Vagina (tissue), 2 donors: ENCODE results near the gene CCDC9B. TPM values are rescaled to one million over a fixed set of nuclear protein-coding genes. Genes with fewer than 3 reads are reported as not detected.

Experiments
- DNase-seq, 2 donors: peaks; one replicate each; pipeline ENCODE4 v3.0.0-alpha.2; 2017; ENCODE audit errors: extremely low spot score in 2 of 2
- H3K27ac ChIP-seq: fragments of 200-600 bp; sonication (generic); one replicate; pipeline ENCODE4 v1.5.1; 2019
- H3K27me3 ChIP-seq: fragments of 200-600 bp; sonication (generic); one replicate; pipeline ENCODE4 v1.5.1; 2019
- H3K36me3 ChIP-seq, 2 donors: fragments of 200-600 bp; sonication (generic); one replicate each; pipeline ENCODE4 v1.5.1; 2017 to 2019
- H3K4me1 ChIP-seq: fragments of 200-600 bp; sonication (generic); one replicate; pipeline ENCODE4 v1.5.1; 2019
- H3K4me3 ChIP-seq, 2 donors: fragments of 200-600 bp; sonication (generic); 1 replicate in 1 of 2; 2 replicates in 1 of 2; pipeline ENCODE4 v1.5.1; 2016 to 2019
- H3K9me3 ChIP-seq: fragments of 200-600 bp; sonication (generic); one replicate; pipeline ENCODE4 v1.5.1; 2019
- POLR2A ChIP-seq, 2 donors: fragments of 450-650 bp; IDR thresholded peaks; one replicate each; pipeline ENCODE4 v1.6.1; 2017; ENCODE audit warnings: antibody characterized with exemption in 2 of 2, mild to moderate bottlenecking in 2 of 2, moderate library complexity in 2 of 2
- POLR2AphosphoS5 ChIP-seq, 2 donors: sonication (generic); formaldehyde crosslinking; IDR thresholded peaks; one replicate each; pipeline ENCODE4 v1.9.0; 2017; ENCODE audit warnings: antibody characterized with exemption in 2 of 2, mild to moderate bottlenecking in 2 of 2, low read depth in 1 of 2; ENCODE audit not compliant: insufficient read depth in 1 of 2
- intact Hi-C: fragments of 100-400 bp; cut with DNase I; formaldehyde crosslinking; loops from one replicate; pipeline ENCODE4 v1.15.1; 2023
- total RNA-seq: library from RNA; depleted of rRNA; stranded (reverse); fragments of >200 nt; gene quantifications from one replicate; pipeline ENCODE4 v1.2.3, GENCODE V29; 2016
- TF ChIP-seq, protein P1 (sequence below), 3 experiments: fragments of 450-650 bp in 2 of 3; fragments of 200-600 bp in 1 of 3; sonication (generic) in 1 of 3; IDR thresholded peaks; one replicate each; pipeline ENCODE4 v1.5.1; 2017 to 2019; ENCODE audit warnings: antibody characterized with exemption in 3 of 3, mild to moderate bottlenecking in 2 of 3, moderate library complexity in 2 of 3

Gene CCDC9B
- total RNA-seq, 1 donor from 2014 or later = 16.0 TPM

DNA sequence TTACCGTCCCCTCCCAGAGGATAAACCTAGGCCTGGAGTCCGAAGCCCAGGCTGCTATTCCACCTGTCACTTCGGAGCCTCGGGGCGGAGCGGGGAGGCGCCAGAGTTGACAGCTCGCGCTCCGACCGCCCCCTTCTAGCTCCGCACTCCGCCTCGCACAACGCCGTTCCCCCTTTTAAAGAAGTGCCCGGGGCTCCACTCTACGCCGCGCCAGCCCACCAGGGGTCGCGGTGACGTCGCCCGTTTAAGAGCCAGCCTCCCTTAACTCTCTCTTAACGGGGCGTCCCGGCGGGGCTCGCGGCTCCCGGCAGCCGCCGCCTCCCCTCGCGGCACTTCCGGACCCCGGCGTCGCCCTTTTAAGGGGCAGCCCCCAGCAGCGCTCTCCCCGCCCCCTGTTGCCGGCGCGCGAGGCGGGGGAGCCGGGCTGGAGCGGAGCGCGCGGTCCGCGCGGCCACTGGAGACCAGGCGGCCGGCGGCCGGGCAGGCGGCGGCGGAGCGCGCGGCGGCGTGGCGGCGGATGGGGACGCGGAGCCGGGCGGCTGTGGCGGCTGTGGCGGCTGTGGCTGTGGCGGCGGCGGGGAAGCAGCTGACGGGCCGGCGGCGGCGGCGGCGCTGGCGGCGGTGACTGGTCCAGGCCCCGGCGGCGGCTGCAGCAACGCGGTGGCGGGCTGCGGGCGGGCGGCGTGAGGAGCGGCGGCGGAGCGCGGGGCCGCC is 17.3 kb downstream of the CCDC9B start, which contains the start of gene INAFM2:
Gene INAFM2, plus strand, starts transcription at position 454 of the 714 bp plus-strand sequence. CDS start 364 bp downstream, outside the sequence.
- Histone ChIP-seq H3K27ac (peak within 1 kb of the TSS; percentile 75), H3K27me3 (no peaks in the 10 kb centered on the region), H3K36me3 (no peaks in the 10 kb centered on the region), H3K4me1 (peaks cover 31% of the 10 kb centered on the region), H3K9me3 (no peaks in the 10 kb centered on the region), H3K4me3 (peak within 1 kb of the TSS; percentile 73 to 85)
- DNase-seq = no peak
- no peak for TF ChIP-seq POLR2A (IDR thresholded peaks at IDR 0.05)
- peak in 1 of 2 donors; percentile 60 for TF ChIP-seq POLR2AphosphoS5 (IDR thresholded peaks at IDR 0.05; ENCODE audit: insufficient read depth in 1 of 2, low read depth in 1 of 2)
- TF ChIP-seq, protein P1, sequence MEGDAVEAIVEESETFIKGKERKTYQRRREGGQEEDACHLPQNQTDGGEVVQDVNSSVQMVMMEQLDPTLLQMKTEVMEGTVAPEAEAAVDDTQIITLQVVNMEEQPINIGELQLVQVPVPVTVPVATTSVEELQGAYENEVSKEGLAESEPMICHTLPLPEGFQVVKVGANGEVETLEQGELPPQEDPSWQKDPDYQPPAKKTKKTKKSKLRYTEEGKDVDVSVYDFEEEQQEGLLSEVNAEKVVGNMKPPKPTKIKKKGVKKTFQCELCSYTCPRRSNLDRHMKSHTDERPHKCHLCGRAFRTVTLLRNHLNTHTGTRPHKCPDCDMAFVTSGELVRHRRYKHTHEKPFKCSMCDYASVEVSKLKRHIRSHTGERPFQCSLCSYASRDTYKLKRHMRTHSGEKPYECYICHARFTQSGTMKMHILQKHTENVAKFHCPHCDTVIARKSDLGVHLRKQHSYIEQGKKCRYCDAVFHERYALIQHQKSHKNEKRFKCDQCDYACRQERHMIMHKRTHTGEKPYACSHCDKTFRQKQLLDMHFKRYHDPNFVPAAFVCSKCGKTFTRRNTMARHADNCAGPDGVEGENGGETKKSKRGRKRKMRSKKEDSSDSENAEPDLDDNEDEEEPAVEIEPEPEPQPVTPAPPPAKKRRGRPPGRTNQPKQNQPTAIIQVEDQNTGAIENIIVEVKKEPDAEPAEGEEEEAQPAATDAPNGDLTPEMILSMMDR (IDR thresholded peaks at IDR 0.05) = peak; percentile 32 to 46 (median 45)
- intact Hi-C loops = no loop called here

DNA sequence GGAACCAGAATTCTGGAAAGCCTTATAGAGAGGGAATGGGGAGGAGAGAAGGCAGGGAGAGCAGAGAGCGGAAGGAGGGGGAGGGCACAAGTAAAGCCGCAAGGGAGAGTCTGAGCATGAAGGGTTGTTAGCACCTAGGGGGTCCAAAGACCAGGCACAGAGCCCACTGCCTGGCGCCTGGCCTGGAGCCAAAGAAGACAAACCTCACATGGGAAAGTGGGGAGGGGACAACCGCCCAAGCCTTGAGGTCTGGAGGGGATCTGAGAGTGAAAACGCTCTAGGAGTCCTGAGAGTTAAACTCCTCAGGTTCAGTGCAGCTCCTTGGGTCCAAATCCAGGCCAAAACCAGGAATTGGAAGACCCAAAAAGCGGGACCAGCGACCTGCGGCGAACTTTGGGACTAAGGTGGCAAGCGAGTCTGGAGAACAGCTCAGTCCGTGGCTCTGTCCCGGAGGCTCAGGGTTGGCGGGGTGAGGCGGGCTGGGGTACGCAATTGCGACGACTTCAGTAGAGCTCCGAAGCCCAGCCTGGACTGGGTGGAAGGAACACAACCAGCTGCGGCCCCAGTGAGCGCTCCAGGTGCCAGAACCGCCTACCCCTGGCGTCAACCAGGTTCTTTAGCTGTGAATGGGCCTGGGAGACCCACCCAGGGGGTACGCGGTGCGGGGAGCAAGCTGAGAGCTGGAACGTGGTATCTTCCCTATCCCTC is 18.1 kb downstream of the CCDC9B start:
- intact Hi-C loops = no loop called here
- no peaks in the 10 kb centered on the region for H3K36me3 ChIP-seq
- peak overlapping the region; percentile 51 for H3K27ac ChIP-seq
- H3K4me1 ChIP-seq = peaks cover 31% of the 10 kb centered on the region
- H3K27me3 ChIP-seq = no peaks in the 10 kb centered on the region
- H3K9me3 ChIP-seq = no peaks in the 10 kb centered on the region
- no peak for DNase-seq
- TF ChIP-seq, protein P1 (IDR thresholded peaks at IDR 0.05) = no peak
- TF ChIP-seq POLR2A (IDR thresholded peaks at IDR 0.05) (no peak), POLR2AphosphoS5 (IDR thresholded peaks at IDR 0.05; ENCODE audit: insufficient read depth in 1 of 2, low read depth in 1 of 2) (no peak)
- peak overlapping the region; percentile 73 to 85 for H3K4me3 ChIP-seq

GRCh38 chr15:40320931-40321371 is 19.8 kb downstream of the CCDC9B start:
- peaks cover 30% of the 10 kb centered on the region for H3K4me1 ChIP-seq
- TF ChIP-seq POLR2AphosphoS5 (IDR thresholded peaks at IDR 0.05; ENCODE audit: insufficient read depth in 1 of 2, low read depth in 1 of 2) = peak in 1 of 2 donors; percentile 66
- TF ChIP-seq POLR2A (IDR thresholded peaks at IDR 0.05) = no peak
- TF ChIP-seq, protein P1 (IDR thresholded peaks at IDR 0.05) = peak; percentile 70 to 81 (median 79)
- no peaks in the 10 kb centered on the region for H3K27me3 ChIP-seq
- intact Hi-C loops = no loop called here
- no peaks in the 10 kb centered on the region for H3K36me3 ChIP-seq
- no peaks in the 10 kb centered on the region for H3K9me3 ChIP-seq
- H3K4me3 ChIP-seq = no peak overlapping the region
- DNase-seq = no peak
- H3K27ac ChIP-seq = no peak overlapping the region

GRCh38 chr15:40320409-40320808 is 20.3 kb downstream of the CCDC9B start:
- intact Hi-C loops = no loop called here
- H3K27me3 ChIP-seq = no peaks in the 10 kb centered on the region
- no peak for DNase-seq
- H3K4me3 ChIP-seq = no peak overlapping the region
- TF ChIP-seq, protein P1 (IDR thresholded peaks at IDR 0.05) = no peak
- TF ChIP-seq POLR2AphosphoS5 (IDR thresholded peaks at IDR 0.05; ENCODE audit: insufficient read depth in 1 of 2, low read depth in 1 of 2) = no peak
- no peak for TF ChIP-seq POLR2A (IDR thresholded peaks at IDR 0.05)
- H3K4me1 ChIP-seq = peaks cover 24% of the 10 kb centered on the region
- no peaks in the 10 kb centered on the region for H3K36me3 ChIP-seq
- no peaks in the 10 kb centered on the region for H3K9me3 ChIP-seq
- no peak overlapping the region for H3K27ac ChIP-seq
